Daoy (cell line): ENCODE results near the gene PMVK. TPM values are rescaled to one million over a fixed set of nuclear protein-coding genes. Genes with fewer than 3 reads are reported as not detected.
"Not testable (repeated sequence)": the region's sequence is repeated elsewhere in the genome, so short reads cannot be mapped to it uniquely, and the experiment has no call there.

ENCODE experiments used
- DNase-seq: peaks from one replicate; pipeline ENCODE4 v3.0.0-alpha.2; 2015; ENCODE audit warnings: low read depth
- total RNA-seq: library from RNA; depleted of rRNA; stranded (reverse); fragments of >200 nt; shearing (Covaris generic); gene quantifications from 2 replicates; pipeline ENCODE4 v1.2.3, GENCODE V29; 2014

The PMVK gene
- total RNA-seq, 1 experiment from 2014 or later: 3.8 TPM

GRCh38 chr1:154925335-154926170 is 11.0 kb downstream of the PMVK start:
- no peak for DNase-seq

DNA sequence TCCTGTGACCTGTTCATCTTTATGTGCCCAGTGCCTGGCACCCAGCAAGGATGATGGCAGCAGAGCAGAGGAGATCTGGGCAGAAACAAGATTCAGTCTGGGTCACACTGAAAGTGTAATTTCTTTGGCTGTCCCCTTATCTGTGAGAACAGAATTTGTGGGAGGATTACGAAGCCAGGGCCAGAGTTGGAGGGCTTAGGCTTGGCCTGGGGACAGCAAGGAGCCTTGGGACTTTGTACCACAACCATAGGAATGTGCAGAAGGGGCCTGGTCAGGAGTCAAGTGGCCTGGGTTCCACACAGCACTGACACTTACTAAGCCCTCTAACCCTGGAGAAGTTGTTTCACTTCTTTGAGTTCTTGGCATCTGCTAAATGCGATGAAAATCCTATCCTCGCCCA is 12.8 kb downstream of the PMVK start:
- DNase-seq: no peak

GRCh38 chr1:154913273-154913672 is 23.2 kb downstream of the PMVK start:
- no peak for DNase-seq

- DNase-seq: no peak
These were observed 23.8 kb downstream of the PMVK start for GRCh38 chr1:154912755-154913154.

- no peak for DNase-seq
These were observed 24.6 kb downstream of the PMVK start for GRCh38 chr1:154911691-154912550.

DNA sequence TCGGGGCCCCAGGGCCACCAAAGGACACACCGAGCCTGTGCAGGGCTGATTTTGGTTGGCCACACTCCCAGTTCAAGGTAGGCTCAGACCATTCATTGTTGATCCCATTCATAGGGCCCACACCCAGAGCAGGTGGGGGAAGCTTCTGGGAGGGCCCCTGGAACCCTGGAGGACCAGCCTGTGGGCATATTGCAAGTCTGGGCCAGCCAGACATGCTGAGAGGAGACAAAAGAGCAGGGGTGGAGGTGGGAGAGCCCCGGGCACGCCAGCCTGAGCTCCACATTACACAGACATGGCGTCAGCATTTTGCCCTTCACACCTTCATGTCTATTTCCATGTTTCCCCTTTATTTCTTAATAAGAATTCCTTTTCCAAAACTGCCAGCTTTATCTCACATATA is 25.7 kb downstream of the PMVK start:
- no peak for DNase-seq

GRCh38 chr1:154908937-154909336 is 27.6 kb downstream of the PMVK start:
- no peak for DNase-seq

GRCh38 chr1:154908129-154908528 is 28.4 kb downstream of the PMVK start:
- not testable (repeated sequence) for DNase-seq

DNA sequence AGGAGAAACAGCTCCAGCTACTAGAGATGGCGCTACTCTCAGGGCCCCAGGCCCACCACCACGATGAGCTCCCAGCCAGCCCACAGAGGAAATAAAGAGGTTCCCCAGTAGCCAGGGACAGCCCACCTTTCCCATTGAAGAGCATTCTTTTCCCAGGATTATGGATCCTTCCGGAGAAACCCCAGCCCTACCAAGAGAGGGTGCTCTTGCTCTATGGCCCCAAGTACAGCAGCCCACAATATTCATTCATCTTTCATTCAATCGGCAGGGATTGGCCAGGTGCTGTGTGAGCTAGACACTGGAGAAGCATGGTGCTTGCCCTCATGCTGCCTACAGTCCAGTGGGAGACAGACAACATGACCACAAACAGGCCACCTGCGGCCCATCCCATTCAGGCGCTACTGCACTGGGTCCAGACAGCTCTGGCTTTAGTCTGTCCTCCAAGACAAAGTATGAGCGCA is 29.9 kb downstream of the PMVK start:
- DNase-seq: no peak

DNA sequence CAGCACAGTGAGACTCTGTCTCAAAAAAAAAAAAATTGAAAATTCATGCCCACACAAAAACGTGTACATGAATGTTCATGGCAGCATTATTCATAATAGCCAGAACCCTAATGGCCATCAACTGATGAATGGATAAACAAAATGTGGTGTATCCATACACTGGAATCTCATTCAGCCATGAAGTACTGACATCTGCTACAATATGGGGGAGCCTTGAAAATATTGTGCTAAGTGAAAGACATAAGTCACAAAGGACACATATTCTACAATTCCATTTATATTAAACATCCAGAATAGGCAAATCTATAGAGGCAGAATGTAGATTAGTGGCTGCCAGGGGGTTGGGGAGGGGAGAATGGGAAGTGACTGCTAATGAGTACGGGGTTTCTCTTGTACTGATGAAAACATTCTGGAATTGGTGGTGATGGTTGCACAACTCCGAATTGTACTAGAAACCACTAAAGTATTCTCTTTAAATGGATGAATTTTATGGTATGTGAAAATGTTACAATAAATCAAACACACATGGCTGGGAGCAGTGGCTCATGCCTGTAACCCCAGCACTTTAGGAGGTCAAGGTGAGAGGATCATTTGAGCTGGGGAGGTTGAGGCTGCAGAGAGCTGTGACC is 33.5 kb downstream of the PMVK start:
- DNase-seq: no peak

DNA sequence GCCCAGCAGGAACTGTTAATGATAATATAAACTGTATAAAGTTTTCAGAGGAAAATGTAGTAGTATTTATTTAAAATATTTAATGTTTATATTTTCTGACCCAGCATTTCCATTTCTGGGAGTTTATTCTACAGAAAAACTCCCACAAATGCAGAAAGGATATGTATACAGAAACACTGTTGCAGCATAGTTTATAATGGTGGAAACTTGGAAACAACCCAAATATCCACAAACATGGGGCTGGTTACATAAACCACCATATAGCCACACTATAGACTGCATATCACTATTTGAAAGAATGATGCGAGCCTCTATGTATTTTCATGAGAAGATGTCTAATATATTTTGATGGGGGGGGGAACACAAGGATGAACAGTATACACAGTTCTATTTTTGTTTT is 34.9 kb downstream of the PMVK start:
- DNase-seq: no peak

DNA sequence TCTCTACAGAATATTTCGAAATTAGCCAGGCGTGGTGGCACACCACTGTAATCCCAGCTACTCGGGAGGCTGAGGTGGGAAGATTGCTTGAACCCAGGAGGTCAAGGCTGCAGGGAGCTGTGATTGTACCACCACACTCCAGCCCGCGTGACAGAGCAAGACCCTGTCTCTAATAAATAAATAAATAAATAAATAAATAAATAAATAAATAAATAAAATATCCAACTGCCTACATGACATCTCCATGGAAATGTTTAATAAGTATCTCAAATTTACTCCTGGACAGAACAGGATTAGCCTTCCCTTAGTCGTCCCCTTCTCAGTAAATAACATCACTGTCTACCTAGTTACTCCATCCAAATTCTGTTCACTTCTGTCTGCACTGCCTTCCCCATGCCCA is 37.5 kb downstream of the PMVK start:
- DNase-seq: no peak

- DNase-seq: no peak
These were observed 39.7 kb downstream of the PMVK start for GRCh38 chr1:154896771-154897286.

DNA sequence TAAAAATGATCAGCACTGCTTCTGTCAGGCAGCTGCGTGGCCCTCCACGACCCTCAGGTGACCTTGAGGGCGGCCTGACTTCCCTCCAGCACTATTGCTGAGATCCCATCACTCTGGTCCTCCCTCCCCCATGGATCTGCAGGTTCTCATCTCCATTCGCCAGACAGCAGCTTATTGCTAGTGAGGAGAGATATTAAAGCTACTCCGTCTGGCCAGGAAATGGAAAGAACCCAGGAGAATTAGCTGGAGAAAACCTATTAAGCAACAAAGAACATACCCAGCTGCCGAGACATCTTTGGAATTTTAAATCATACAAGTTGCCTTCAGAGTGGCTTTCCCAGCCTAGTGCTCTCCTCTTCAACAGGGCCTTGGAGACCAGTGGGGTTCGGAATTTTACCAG is 40.7 kb downstream of the PMVK start:
- DNase-seq: no peak

DNA sequence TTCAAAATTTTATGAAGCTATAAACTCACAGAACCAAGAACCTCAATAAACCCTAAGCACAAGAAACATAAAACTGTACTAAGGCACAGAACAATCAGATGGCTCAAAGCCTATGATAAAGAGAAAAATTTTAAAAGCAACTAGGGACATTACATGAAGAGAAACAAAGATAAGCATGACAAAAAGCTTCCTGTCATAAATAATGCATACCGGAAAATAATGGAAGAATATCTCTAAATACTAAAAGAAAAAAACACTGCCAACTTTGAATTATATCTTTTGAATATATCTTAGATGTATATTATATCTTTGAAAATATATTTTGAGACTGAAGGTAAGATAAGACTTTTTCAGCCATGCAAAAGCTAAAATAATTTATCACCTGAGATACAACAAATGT is 45.1 kb downstream of the PMVK start:
- no peak for DNase-seq

DNA sequence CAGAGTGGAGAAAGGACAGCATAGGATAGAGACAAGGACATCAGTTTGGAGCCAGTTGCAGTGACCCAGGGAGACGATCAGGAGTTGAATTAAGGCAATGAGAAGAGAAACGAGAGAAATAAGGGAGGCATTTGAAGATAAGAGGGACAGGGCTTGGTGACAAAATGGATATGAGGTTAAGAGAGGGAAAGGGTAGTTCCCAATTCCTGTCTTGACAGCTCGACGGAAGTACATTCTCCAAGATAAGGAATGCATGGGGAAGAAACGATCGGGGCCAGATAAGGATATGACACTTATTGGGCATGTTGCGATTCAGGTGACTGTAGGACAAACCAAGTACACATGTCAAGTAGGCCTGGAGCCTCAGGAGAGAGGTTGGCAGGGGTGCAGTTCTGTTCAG is 47.8 kb downstream of the PMVK start:
- no peak for DNase-seq

GRCh38 chr1:154886281-154887015 is 50.1 kb downstream of the PMVK start:
- DNase-seq: no peak

- no peak for DNase-seq
These were observed 51.4 kb downstream of the PMVK start for GRCh38 chr1:154884869-154885701.

DNA sequence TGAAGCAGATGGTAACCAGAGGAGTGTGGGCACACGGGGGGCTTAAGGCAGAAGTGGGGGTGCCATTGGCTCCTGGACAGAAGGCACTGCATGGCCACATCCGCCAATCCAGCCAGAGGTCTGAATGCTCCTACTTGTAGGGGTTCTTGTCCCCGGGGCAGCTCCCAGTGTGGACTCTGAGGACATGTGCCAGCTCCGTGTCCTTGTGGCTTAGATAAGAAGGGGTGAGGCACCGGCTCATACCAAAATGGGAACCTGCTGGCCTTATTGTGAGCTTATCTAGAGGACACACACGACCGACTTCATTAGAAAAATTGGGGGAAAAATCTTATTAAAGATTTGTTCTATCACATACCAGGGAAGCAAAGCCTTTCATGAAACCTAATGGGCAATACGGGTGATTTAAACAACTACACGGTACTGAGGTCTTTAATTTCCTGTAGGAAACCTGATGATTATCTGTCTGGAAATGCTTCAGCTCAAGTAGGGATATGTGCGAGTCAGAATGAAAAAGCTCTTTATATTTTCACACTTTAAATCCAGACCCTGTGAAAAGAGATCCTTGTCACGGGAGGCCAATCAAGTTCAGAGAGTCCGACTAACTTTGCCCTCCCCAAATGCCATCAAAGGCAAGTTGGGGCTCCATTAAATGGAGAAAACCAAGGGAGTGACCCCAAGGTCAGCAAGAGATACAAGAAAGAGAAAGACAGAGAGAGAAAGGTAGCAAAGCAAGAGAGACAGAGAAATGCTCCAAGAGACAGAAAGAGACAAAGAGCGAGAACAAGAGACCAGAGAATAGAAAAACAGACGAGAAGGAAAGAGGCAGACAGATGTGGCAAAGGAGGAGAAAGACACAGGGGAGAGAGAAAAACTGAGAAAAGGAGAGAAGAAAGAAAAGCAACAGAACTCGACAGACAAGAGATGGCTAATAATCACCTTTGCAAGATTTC is 52.3 kb downstream of the PMVK start:
- no peak for DNase-seq
